GM21723 (cell line): ENCODE results near the gene SLC5A9.
"Not testable (repeated sequence)": the region's sequence is repeated elsewhere in the genome, so short reads cannot be mapped to it uniquely, and the experiment has no call there.

Experiments
- ATAC-seq: cut with Tn5 transposase; IDR thresholded peaks from one replicate; pipeline ENCODE4 v1.9.1; 2021; ENCODE audit warnings: mild to moderate bottlenecking, moderate library complexity; ENCODE audit not compliant: unreplicated experiment

The SLC5A9 gene

DNA sequence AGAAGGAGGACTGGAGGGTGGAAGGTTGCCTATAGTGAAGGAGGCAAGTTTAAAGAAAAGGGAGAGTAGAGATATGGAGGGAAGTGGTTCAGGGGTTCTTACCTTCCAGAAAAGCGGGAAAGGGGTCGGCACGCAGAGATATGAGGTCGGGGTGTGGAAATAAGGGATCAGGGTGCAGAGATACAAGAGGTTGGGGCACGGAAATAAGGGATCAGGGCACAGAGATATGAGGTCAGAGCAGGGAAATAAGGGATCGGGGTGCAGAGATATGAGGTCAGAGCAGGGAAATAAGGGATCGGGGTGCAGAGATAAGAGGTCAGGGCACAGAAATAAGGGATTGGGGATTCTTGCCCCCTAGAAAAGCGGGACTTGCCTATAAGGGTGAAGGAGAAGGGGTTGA lies 9.1 kb upstream of the SLC5A9 start:
- ATAC-seq = not testable (repeated sequence)

DNA sequence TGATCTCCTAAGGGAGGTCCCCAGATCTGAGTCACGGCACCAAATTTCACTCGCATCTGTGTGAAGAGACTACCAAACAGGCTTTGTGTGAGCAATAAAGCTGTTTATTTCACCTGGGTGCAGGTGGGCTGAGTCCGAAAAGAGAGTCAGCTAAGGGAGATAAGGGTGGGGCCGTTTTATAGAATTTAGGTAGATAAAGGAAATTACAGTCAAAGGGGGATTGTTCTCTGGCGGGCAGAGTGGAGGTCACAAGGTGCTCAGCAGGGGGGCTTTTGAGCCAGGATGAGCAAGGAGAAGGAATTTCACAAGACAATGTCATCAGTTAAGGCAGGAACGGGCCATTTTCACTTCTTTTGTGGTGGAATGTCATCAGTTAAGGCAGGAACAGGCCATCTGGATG lies 8.2 kb upstream of the SLC5A9 start:
- ATAC-seq = not testable (repeated sequence)

DNA sequence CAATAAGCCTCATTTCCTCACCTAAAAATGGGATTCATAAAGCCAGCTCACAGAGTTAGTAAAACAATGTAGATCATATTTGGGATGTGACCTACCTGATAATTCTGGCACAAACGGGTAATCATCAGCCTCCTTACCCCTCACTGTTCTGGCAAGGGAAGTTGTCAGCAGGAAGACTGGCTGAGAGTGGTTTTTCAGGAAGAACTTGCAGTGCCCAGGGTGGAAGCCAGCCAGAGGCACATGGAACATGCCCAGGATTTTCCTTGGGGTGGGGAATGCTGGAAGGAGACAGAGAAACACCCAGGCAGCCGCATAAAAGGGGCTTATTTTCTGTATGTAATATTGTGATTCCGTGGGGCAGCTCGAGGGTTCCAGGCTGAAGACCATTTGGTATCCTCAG lies 7.7 kb upstream of the SLC5A9 start:
- no peak for ATAC-seq

DNA sequence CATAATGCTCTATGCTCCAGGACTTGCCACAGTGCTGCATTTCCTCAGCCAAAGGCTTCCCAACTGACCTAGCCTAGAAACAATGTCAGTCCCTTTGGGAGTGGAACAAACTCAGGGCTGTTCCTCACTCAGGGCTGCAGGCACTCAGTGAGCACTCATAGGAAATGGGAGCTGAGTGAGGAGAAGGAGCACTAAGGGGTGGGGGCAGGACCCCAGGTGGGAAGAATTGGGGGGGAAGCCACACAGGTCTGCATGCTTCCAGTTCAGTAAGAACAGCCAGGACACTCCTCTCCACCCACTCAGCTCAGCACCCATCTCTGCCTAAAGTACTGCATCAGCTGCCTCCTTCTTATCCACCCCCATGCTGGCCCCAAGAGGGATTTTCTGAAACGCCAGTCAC lies 7.3 kb upstream of the SLC5A9 start:
- ATAC-seq = no peak

DNA sequence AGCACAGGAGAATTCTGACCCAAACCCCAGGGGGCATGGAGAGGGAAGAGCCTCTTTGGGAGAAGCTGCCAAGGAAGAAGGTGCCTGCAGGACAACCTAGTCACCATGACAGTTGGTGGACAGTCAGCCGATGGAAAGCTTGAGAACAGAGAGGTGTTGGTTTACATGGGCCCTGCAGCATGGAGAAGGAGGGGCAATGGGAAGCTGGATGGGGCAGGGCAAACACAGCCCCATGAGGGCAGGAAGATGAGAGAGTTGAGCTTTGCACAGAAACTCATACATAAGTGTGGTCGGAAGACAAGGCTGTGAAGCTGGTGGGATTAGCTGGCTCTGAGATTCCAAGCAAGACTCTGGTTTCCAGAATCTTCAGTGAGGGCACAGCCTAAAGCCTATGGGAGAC lies 6.6 kb upstream of the SLC5A9 start:
- no peak for ATAC-seq

DNA sequence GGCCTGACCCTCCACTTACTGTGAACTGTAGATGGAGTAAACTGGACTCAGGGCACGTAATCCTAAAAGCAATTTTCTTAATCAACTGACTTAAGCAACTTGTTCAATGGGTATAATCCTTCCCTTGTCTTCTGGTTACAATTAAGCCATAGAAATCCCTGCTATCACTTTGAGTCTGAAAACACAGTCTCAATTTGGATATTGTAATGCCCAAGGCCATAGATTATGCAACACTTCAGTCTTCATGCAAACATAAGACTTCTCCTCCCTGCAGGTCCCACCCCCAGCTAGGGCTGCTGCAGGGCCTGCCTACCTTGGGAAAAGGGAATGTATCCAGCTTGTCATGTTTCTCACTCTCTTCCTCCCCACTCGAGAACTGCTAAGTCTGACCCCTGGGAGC lies 6.2 kb upstream of the SLC5A9 start:
- ATAC-seq = no peak

DNA sequence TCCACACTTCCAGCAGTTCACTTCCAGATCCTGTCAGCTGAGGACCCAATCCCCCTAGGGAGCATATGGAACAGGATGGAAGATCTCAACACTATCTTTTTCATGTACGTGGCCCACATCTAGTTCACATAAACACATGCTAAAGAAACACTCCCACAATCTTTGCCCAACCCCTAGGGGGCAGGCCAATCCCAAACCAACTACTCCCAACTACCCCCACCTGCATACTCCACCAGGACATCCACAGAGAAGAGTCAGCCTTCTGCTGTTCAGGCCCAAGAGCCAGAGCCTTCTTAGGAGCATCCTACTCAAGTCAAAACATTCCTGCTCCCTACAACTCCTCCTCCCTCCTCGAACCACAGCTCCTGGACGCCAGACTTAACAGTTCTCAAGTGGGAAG lies 5.6 kb upstream of the SLC5A9 start:
- ATAC-seq = no peak

DNA sequence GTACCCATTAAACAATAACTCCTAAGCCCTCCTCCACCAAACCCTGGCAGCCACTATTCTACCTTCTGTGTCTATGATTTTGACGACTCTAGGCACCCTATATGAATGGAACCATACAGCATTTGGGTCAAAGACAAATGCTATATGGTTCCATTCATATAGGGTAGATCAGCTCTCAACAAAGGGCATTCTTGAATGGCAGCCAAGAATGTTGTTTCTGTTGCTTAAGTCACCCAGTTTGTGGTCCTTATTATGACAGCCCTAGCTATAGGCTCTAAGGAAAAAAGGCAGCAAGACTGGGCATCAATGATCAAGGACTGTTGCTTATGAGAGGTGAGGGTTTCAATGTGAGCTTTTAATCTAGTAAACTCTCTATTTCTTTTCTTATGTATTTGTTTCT lies 4.7 kb upstream of the SLC5A9 start:
- ATAC-seq = no peak

DNA sequence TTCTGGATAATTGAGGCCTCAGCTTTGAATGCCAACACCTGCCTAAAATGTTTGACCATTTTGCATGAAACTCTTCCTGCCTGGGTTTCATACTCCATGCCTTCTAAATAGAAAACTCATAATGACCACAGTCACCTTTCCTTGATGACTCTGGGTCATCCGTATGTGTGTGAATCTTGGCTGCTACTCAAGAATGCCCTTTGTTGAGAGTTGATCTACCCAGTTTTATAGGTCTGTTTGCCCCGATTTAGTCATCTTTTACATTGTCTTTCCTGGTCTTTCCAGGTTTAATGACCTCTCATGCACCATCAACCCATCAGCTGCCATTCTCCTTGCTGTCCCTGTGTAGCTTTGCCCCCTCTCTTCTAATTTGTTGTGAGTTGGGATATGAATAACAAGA lies 2.7 kb upstream of the SLC5A9 start:
- ATAC-seq = no peak

DNA sequence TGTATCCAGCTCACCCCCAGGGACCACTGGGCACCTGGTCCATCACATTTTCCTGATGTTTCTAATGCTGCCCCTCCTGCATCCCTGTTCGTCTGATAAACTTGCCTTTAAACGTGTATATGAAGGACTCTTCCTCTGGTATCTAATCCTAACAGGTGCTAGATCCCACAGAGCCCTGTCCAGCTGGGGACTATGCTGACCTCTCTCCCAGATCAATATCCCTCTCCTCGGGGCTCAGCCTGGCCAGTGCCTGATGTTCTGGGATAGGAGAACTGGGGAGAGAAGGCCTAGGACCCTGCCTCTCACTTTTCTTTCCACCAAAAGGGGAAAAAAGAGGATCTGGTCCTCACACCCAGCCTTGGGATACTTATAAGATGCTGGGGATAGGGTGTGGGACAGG lies 1.4 kb upstream of the SLC5A9 start:
- ATAC-seq = no peak

DNA sequence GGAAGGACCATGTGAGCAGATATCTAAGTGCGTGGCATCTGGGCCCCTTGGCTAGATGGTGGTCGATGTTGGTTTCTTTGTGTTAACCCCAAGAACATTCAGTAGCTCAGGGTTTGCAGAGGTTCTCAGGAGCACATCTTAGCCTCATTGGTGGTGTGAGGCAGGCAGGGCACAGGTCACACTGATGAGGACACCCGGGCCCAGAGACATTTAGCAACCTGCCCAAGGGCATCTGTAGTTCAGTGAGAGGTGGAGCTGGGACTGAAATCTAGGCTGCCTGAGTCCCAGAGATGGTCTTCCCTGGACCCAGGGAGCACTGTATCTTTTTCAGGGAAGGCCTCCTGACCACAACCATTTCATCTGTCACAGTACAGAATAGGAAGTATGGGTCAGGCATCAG lies 859 bp upstream of the SLC5A9 start:
- no peak for ATAC-seq

DNA sequence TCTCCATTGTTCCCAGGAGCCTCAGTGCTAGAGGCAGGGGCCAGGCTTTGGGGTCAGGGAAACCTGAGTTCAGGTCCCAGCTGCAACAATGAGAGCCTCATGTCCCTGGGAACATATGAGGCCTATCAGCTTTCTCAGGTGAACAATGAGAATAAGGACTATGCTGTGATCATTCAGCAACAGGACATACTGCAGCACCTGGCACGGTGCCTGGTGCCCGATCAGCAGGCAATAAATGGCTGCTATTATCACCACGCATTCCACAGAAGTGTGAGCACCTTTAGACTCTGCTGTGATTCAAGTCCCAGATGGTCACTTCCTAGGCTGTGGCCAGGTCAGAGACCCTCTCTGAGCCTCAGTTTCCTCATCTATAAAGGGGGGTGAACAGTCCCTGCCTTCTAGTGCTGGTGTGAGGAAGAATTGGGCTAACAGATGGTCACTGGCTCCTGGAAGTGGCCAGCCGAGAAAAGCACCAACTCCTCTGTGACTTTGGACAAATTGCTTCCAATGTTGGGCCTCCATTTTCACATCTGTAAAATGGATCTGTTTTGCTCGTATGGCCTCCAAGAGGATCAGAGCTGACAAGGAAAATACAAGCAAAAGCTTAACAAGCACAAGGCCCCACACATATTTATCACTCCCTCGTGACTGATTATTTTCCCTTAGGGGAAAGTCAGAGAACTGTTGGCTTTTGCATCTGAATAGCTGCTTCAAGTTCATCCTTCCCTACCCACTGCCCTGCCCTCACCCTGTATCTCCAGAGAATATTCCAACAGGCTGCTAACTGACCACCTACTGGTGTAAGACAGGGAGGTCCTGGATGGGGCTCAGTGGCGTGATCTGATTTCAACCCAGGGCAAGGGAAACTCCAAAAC lies 1.1 kb downstream of the SLC5A9 start:
- no peak for ATAC-seq

DNA sequence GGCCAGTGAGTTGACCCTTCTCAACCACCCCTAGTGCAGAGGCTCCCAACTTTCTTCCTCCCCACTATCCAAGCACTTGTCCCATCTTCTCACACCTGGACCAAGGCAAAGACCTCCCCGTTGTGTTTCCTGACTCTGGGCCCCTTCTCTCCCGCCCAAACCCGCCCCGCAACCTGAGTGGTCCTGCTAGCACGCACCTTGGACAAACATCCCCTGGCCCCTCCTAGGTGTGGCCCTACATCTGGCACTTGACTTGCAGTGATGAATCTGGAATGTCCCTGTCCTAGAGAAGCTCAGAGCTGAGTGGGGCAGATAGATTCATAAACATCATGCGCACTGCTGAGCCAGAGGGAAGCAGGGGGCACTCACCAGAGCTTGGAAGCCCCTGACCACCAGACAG lies 2.3 kb downstream of the SLC5A9 start:
- no peak for ATAC-seq

DNA sequence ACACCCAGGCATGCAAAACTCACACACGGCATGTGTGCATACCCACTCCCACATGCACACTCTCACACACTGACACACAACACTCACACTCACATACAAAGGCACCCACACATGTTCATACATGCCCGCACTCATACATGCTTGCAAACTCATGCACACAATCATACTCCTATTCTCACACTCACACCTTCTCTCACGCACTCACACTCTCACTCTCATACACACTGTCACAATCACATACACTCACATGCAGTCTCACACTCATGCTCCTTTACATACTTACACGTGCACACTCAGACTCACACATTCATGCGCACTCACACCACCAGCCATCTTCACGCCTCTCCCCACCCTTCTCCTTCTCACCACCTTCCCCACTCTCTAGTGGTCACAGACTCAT lies 3.1 kb downstream of the SLC5A9 start:
- no peak for ATAC-seq

DNA sequence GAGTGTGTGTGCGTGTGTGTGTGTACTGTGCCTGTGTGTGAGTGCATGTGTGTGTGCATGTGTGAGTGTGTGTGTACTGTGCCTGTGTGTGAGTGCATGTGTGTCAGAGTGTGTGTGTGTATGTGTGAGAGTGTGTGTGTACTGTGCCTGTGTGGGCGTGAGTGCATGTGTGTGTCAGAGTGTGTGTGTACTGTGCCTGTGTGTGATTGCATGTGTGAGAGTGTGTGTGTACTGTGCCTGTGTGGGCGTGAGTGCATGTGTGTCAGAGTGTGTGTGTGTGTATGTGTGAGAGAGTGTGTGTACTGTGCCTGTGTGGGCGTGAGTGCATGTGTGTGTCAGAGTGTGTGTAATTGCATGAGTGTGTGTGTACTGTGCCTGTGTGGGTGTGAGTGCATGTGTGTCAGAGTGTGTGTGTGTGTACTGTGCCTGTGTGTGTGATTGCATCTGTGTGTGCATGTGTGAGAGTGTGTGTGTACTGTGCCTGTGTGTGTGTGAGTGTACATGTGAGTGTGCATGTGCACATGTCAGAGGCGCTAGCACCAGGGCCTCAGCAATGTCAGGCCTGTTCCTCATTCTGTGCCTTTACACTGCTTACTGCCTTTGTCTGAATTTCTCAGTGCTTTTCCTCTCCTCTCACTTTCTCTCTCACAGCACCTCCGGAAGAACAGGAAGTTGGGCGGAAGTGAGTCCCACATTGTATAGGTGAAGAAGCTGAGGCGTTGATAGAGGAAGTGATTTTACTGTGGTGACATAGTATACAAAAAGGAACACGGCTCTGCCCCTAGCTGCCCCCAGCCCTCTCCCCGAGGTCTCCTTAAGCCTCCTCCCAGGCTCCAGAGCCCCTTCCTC lies 4.9 kb downstream of the SLC5A9 start:
- peak; percentile 64 for ATAC-seq

DNA sequence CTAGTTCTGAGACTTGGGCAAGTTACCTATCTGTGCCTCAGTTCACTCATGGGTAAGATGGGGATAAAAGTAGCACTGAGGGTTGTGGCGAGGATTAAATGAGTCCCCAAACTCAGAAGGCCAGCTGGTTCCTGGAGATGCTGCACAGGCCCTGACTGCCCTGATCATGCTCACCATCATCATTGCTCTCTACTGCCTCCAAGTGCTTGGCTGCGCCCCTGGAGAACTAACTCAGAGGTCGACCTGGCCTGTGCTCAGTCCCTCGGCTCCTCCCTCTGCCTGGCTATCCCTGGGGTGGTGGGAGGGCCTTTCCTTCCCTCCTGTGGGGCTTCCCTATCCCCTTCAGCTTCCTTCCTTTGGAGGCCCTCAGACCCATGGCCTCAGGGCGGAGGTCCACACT lies 5.6 kb downstream of the SLC5A9 start:
- ATAC-seq = no peak

DNA sequence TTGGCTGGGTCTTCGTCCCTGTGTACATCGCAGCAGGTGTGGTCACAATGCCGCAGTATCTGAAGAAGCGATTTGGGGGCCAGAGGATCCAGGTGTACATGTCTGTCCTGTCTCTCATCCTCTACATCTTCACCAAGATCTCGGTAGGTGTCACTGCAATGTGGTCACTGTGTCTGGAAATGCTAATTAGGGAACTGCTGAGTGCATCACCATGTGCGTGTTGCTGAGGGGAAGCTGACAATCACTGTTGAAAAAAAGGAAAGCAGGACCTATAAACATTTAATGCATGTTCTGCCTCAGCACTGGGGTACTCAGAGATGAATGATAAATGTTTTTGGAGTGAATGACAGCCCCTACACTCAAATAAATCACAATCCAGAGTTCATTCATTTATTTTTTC lies 6.8 kb downstream of the SLC5A9 start:
- ATAC-seq = no peak

DNA sequence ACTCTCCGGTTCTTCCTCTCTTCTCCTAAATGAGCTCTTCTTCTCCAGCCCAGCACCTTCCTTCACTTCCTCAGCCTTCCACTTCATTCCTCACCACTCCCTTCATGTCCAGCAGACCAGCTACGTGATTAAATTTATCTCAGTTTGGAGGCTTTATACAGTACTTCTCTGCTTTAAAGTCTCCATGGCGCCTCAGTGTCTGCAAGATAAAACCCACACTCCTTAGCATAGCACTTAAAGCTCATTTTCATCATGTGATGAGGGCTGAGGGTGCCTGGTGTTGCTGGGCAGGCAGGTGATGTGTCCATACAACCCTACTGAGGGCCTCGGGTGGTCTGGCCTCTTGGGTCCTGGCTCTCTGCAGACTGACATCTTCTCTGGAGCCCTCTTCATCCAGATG lies 7.7 kb downstream of the SLC5A9 start:
- ATAC-seq = no peak

DNA sequence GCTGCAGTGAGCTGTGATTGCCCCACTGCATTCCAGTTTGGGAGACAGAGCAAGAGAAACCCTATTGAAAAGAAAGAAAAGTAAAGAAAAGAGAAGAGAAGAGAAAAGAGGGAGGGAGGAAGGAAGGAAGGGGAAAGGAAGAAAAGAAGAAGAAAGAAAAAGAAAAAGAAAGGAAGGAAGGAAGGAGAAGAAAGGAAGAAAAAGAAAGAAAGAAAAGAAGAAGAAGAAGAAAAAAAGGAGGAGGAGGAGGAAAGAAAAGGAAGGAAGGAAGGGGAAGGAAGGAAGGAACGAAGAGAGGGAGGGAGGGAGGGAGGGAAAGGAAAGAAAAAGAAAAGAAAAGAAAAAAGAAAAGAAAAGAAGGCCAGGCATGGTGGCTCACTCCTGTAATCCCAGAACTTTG lies 10.2 kb downstream of the SLC5A9 start:
- ATAC-seq = no peak

DNA sequence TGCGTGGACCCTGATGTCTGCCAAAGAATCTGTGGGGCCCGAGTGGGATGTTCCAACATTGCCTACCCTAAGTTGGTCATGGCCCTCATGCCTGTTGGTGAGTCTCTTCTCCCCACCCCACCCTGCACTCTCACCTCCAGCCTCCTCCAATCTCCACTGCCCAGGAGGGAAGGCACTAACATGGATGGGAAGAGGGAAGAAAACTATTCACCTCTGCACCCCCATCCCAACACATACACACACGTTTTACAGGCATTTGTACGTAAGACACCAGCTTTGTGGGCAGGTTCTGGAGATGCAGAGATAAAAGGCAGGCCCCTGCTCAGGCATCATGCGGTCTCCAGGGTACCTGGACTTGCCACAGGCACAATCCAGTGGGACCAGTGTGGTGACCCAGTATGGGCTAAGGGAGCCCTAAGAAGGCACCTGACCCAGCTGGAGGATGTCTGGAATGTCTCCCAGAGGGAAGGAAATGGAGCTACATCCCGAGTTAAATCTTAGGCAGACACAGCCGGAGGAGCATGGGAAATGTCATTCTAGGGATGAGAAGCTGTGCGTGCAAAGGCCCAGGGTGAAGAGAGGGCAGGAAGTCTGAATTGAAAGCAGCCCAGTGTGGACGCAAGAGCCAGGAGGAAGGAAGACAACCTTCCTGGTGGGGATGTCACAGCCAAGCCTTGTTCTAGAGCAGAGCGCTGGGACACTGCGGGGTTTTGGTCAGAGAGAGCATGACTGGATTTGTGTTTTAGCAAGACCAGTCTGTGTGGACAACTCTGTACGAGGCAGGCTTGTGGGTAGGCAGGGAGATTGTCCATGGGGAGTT lies 11.4 kb downstream of the SLC5A9 start:
- ATAC-seq = no peak

DNA sequence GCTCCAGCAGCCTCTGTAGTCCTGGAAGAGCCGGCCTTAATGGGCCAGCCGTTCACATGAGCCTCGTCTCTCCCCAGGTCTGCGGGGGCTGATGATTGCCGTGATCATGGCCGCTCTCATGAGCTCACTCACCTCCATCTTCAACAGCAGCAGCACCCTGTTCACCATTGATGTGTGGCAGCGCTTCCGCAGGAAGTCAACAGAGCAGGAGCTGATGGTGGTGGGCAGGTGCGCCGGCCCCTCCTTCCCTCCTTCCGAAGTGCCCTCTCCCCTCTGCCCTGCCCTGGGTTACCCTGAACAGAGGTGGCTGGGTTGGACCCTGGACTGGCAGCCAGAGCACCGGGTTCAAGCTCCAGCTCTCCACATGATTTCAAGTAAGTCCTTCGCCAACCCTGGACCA lies 13.1 kb downstream of the SLC5A9 start:
- ATAC-seq = no peak
